Small intestine (tissue), 7 donors: Measurements from ENCODE around the gene ZMIZ2. TPM values are rescaled to one million over a fixed set of nuclear protein-coding genes. Genes with fewer than 3 reads are reported as not detected.
A peak's percentile ranks its signal among the peaks of the same experiment; 100 is the strongest.

Experiments
- DNase-seq, 2 donors: peaks; one replicate each; pipeline versions ENCODE4 v3.0.0 to v3.0.0-alpha.2; 2013
- FAIRE-seq: peaks from 2 replicates; lab custom pipeline; 2012; peaks lifted over from hg19 to GRCh38; lab: Jason Lieb, UNC
- H3K27ac ChIP-seq, 3 donors: one replicate each; pipeline ENCODE4 v1.5.1; 2013; ENCODE audit warnings: low read length in 2 of 3, mild to moderate bottlenecking in 2 of 3, control low read depth in 1 of 3, inconsistent platforms in 1 of 3, low read depth in 1 of 3, moderate library complexity in 1 of 3
- H3K27me3 ChIP-seq, 3 donors: one replicate each; pipeline ENCODE4 v1.6.1; 2013; ENCODE audit warnings: low read length in 3 of 3, inconsistent platforms in 1 of 3; ENCODE audit not compliant: control insufficient read depth in 3 of 3, insufficient read depth in 3 of 3
- H3K36me3 ChIP-seq, 3 donors: one replicate each; pipeline ENCODE4 v1.6.1; 2013; ENCODE audit warnings: low read length in 3 of 3, inconsistent platforms in 1 of 3, low read depth in 1 of 3, mild to moderate bottlenecking in 1 of 3, moderate library complexity in 1 of 3; ENCODE audit not compliant: control insufficient read depth in 3 of 3, insufficient read depth in 2 of 3
- H3K4me1 ChIP-seq, 3 donors: one replicate each; pipeline ENCODE4 v1.6.1; 2013; ENCODE audit warnings: low read length in 2 of 3, inconsistent platforms in 1 of 3, low read depth in 1 of 3, mild to moderate bottlenecking in 1 of 3, moderate library complexity in 1 of 3; ENCODE audit not compliant: control insufficient read depth in 3 of 3, insufficient read depth in 2 of 3
- H3K4me3 ChIP-seq, 3 donors: one replicate each; pipeline ENCODE4 v1.5.1; 2013; ENCODE audit warnings: low read length in 3 of 3, control low read depth in 1 of 3, inconsistent platforms in 1 of 3, low read depth in 1 of 3, mild to moderate bottlenecking in 1 of 3, moderate library complexity in 1 of 3
- H3K9me3 ChIP-seq, 2 donors: one replicate each; pipeline ENCODE4 v1.6.1; 2013; ENCODE audit warnings: low read depth in 1 of 2, low read length in 1 of 2; ENCODE audit not compliant: control insufficient read depth in 2 of 2, insufficient read depth in 1 of 2
- WGBS, 3 donors: extraction: QIAGEN DNeasy Blood & Tissue Kit; methylation state at CpG; one replicate each; pipeline ENCODE4 v1.1.7; 2013; 5-methylcytosine and 5-hydroxymethylcytosine counted together
- polyA plus RNA-seq, 4 donors: library from polyadenylated mRNA; stranded (reverse) in 3 of 4; unstranded in 1 of 4; fragments of 200-250 nt in 3 of 4; fragments of 120-200 nt in 1 of 4; gene quantifications; one replicate each; pipeline versions ENCODE4 v1.2.1 to v1.2.3, GENCODE V29; 2013
- donor health status: healthy with polysubstance abuse.
- donor health status: control.
- donor health status: control.
- donor health status: Bipolar disorder and iron deficiency.
- donor health status: healthy.

The ZMIZ2 gene
- polyA plus RNA-seq, 4 donors, result 18.9 to 75.2 (median 37.6) TPM

- Histone ChIP-seq H3K27ac (no peak overlapping the region), H3K27me3 (no peaks in the 10 kb centered on the region), H3K36me3 (peaks cover 27 to 94% (median 41%) of the 10 kb centered on the region in 3 donors), H3K9me3 (no peaks in the 10 kb centered on the region), H3K4me3 (no peak overlapping the region), H3K4me1 (peaks cover 0 to 11% (median 7%) of the 10 kb centered on the region in 3 donors)
- DNase-seq, result no peak
- 96 to 98% (median 96%) methylated on average over 6 of the region's 6 CpGs for WGBS, 3 donors
- FAIRE-seq, result no peak
Observed at GRCh38 chr7:44764081-44764480, 15.4 kb downstream of the ZMIZ2 start.

GRCh38 chr7:44764665-44765578 lies 16.3 kb downstream of the ZMIZ2 start:
- 84 to 90% (median 89%) methylated on average over 21 to 22 of the region's 22 CpGs for WGBS, 3 donors
- DNase-seq, result no peak

GRCh38 chr7:44765579-44766415 lies 17.1 kb downstream of the ZMIZ2 start:
- Histone ChIP-seq H3K36me3 (peaks cover 23 to 77% (median 40%) of the 10 kb centered on the region in 3 donors), H3K27me3 (no peaks in the 10 kb centered on the region), H3K9me3 (no peaks in the 10 kb centered on the region), H3K4me3 (no peak overlapping the region), H3K27ac (no peak overlapping the region), H3K4me1 (peaks cover 0 to 17% (median 15%) of the 10 kb centered on the region in 3 donors)
- FAIRE-seq (no peak), DNase-seq (no peak)
- WGBS, 3 donors, result 87 to 93% (median 89%) methylated on average over 16 to 17 of the region's 17 CpGs

More at GRCh38 chr7:44764665-44765578, 16.3 kb downstream of the ZMIZ2 start:
- H3K9me3 ChIP-seq, result no peaks in the 10 kb centered on the region
- peaks cover 23 to 86% (median 41%) of the 10 kb centered on the region in 3 donors for H3K36me3 ChIP-seq
- H3K27me3 ChIP-seq, result no peaks in the 10 kb centered on the region
- no peak overlapping the region for H3K27ac ChIP-seq
- H3K4me1 ChIP-seq, result peaks cover 0 to 15% (median 14%) of the 10 kb centered on the region in 3 donors
- no peak overlapping the region for H3K4me3 ChIP-seq
- no peak for FAIRE-seq

GRCh38 chr7:44766416-44766801 lies 17.8 kb downstream of the ZMIZ2 start:
- no peak for DNase-seq

DNA sequence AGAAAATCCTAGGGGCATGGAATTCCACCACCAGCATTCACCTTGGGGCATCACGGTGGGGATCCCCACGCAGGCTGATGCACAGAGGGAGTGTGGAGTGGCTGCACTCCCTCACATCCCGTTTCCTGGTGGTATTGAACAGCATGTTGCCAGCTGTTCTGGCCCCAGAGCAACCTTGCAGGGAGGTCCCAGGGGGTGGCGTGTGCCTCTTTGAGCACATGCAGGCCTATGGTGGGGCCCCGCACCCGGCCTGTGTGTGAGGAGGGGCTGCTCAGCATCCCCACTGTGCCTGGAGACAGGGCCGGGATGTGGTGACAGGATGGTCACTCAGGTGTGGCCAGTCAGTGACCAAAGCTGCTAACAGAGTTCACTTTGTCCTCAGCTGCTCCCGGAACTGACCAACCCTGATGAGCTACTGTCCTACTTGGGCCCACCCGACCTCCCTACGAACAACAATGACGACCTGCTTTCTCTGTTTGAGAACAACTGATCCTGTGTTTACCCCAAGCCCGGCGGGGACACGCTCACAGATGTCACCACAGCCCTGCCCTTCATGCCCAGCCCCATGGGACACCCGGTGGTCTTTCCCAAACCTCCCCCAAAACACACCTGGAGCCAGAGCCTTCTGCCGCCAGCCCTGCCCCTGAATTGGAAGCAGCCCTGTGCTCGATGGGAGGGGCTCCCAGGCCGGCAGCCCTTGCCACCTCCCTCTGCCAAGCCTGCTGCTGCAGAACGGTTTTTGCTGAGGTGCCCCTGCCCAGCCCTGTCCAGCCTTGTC lies 18.7 kb downstream of the ZMIZ2 start:
- H3K27ac ChIP-seq, result peak overlapping the region in 2 of 3 donors; percentile 63 to 79
- peaks cover 23 to 62% (median 29%) of the 10 kb centered on the region in 3 donors for H3K36me3 ChIP-seq
- no peaks in the 10 kb centered on the region for H3K9me3 ChIP-seq
- no peak for DNase-seq
- FAIRE-seq, result no peak
- H3K4me3 ChIP-seq, result no peak overlapping the region
- H3K4me1 ChIP-seq, result peaks cover 0 to 17% (median 15%) of the 10 kb centered on the region in 3 donors
- 68 to 74% (median 74%) methylated on average over 17 to 19 of the region's 19 CpGs for WGBS, 3 donors
- no peaks in the 10 kb centered on the region for H3K27me3 ChIP-seq

More at GRCh38 chr7:44766416-44766801, 17.8 kb downstream of the ZMIZ2 start:
- Histone ChIP-seq H3K4me1 (peaks cover 0 to 17% (median 15%) of the 10 kb centered on the region in 3 donors), H3K27ac (no peak overlapping the region), H3K36me3 (peaks cover 23 to 71% (median 35%) of the 10 kb centered on the region in 3 donors), H3K9me3 (no peaks in the 10 kb centered on the region), H3K27me3 (no peaks in the 10 kb centered on the region), H3K4me3 (no peak overlapping the region)
- WGBS, 3 donors, result 88 to 92% (median 92%) methylated on average over 11 of the region's 11 CpGs
- FAIRE-seq, result no peak

- Histone ChIP-seq H3K27me3 (no peaks in the 10 kb centered on the region), H3K27ac (peak overlapping the region in 2 of 3 donors; percentile 63 to 79), H3K36me3 (peaks cover 23 to 55% (median 26%) of the 10 kb centered on the region in 3 donors), H3K9me3 (no peaks in the 10 kb centered on the region), H3K4me1 (peaks cover 0 to 17% (median 15%) of the 10 kb centered on the region in 3 donors), H3K4me3 (no peak overlapping the region)
- DNase-seq (peak; percentile 54 to 64), FAIRE-seq (no peak)
- 38 to 57% (median 55%) methylated on average over 12 of the region's 12 CpGs for WGBS, 3 donors
Observed at GRCh38 chr7:44767912-44768627, 19.4 kb downstream of the ZMIZ2 start.

DNA sequence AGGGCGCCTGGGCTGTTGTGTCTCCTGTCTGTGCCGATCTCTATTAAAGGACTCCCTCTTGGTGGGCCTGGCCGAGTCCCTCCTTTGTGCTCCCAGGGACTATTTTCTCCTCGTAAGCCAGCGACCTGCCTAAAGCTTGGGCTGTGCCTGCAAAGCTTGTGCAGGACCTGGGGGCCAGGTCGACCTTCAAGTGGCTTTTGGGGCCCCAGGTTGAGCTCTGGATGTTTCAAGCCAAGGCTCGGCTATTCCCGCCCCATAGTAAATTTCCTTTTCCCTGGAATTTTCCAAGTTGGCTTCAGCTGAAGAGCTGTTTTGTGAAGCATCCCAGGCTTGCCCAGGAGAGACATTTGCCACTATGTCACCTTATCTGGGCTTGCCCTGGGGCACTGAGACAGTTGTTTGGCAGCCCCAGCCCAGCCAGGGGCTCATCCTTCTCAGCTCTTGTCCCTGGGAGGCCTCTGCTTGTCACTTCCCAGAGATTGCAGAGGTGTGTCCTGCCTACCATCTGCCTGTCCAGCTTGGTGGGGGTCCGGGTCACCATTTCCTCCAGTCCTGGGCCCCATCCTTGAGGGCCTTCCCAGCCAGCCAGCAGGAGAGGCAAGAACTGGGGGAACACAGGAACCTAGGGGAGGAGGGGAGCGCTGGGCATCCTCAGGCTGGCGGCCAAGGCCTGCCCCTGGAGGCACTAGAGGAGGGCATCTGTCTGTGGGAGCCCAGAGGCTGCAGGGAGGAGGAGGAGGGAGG lies 20.2 kb downstream of the ZMIZ2 start:
- no peaks in the 10 kb centered on the region for H3K9me3 ChIP-seq
- FAIRE-seq, result no peak
- H3K27me3 ChIP-seq, result no peaks in the 10 kb centered on the region
- peaks cover 0 to 17% (median 15%) of the 10 kb centered on the region in 3 donors for H3K4me1 ChIP-seq
- WGBS, 3 donors, result 40 to 47% (median 46%) methylated on average over 11 of the region's 11 CpGs
- H3K4me3 ChIP-seq, result no peak overlapping the region
- peaks cover 17 to 48% (median 19%) of the 10 kb centered on the region in 3 donors for H3K36me3 ChIP-seq
- H3K27ac ChIP-seq, result peak overlapping the region in 2 of 3 donors; percentile 63 to 68
- no peak for DNase-seq
